Breast epithelium (tissue), 4 donors: ENCODE data around the gene C16orf78. TPM values are rescaled to one million over a fixed set of nuclear protein-coding genes. Genes with fewer than 3 reads are reported as not detected.

Experiments used
- DNase-seq, 2 donors: peaks; one replicate each; pipeline ENCODE4 v3.0.0-alpha.2; 2019; ENCODE audit warnings: low spot score in 2 of 2
- H3K27ac ChIP-seq, 2 donors: fragments of 200-600 bp; sonication (generic) in 1 of 2; one replicate each; pipeline ENCODE4 v1.5.1; 2016 to 2019; ENCODE audit warnings: mild to moderate bottlenecking in 1 of 2
- H3K27me3 ChIP-seq, 2 donors: fragments of 200-600 bp; sonication (generic) in 1 of 2; one replicate each; pipeline versions ENCODE4 v1.5.1 to v1.6.0; 2017 to 2019; ENCODE audit warnings: control low read depth in 1 of 2, mild to moderate bottlenecking in 1 of 2
- H3K36me3 ChIP-seq: fragments of 200-600 bp; one replicate; pipeline ENCODE4 v1.5.1; 2019
- H3K4me1 ChIP-seq, 2 donors: fragments of 200-600 bp; sonication (generic); one replicate each; pipeline ENCODE4 v1.5.1; 2016 to 2019; ENCODE audit warnings: control low read depth in 1 of 2
- H3K4me3 ChIP-seq, 3 donors: fragments of 200-600 bp; sonication (generic); 1 replicate in 2 of 3; 2 replicates in 1 of 3; pipeline ENCODE4 v1.5.1; 2016 to 2019; ENCODE audit warnings: mild to moderate bottlenecking in 3 of 3, moderate library complexity in 2 of 3
- H3K9me3 ChIP-seq, 2 donors: fragments of 200-600 bp; sonication (generic) in 1 of 2; one replicate each; pipeline ENCODE4 v1.5.1; 2016 to 2019; ENCODE audit warnings: control low read depth in 1 of 2
- POLR2A ChIP-seq: fragments of 450-650 bp; IDR thresholded peaks from one replicate; pipeline ENCODE4 v1.6.1; 2016; ENCODE audit warnings: antibody characterized with exemption, mild to moderate bottlenecking, moderate library complexity
- POLR2AphosphoS5 ChIP-seq, 3 donors: sonication (generic); formaldehyde crosslinking; IDR thresholded peaks; one replicate each; pipeline ENCODE4 v1.6.1; 2017; ENCODE audit warnings: antibody characterized with exemption in 3 of 3
- intact Hi-C: fragments of 100-400 bp; cut with DNase I; formaldehyde crosslinking; loops from one replicate; pipeline ENCODE4 v1.15.1; 2023; ENCODE audit warnings: low total_unique reads
- total RNA-seq, 3 donors: library from RNA; depleted of rRNA; stranded (reverse); fragments of >200 nt; gene quantifications; one replicate each; pipeline ENCODE4 v1.1.0, GENCODE V29; 2016
- TF ChIP-seq, protein P1 (sequence below), 3 donors: fragments of 450-650 bp; IDR thresholded peaks; one replicate each; pipeline ENCODE4 v1.5.1; 2016 to 2017; ENCODE audit warnings: antibody characterized with exemption in 3 of 3, mild to moderate bottlenecking in 3 of 3, moderate library complexity in 3 of 3

C16orf78 gene
- total RNA-seq, 3 donors from 2014 or later = not detected

- no peaks in the 10 kb centered on the region for H3K36me3 ChIP-seq
- no peak overlapping the region for H3K4me3 ChIP-seq
- no peaks in the 10 kb centered on the region for H3K27me3 ChIP-seq
- TF ChIP-seq POLR2A (no peak), POLR2AphosphoS5 (IDR thresholded peaks at IDR 0.05) (no peak)
- TF ChIP-seq, protein P1, sequence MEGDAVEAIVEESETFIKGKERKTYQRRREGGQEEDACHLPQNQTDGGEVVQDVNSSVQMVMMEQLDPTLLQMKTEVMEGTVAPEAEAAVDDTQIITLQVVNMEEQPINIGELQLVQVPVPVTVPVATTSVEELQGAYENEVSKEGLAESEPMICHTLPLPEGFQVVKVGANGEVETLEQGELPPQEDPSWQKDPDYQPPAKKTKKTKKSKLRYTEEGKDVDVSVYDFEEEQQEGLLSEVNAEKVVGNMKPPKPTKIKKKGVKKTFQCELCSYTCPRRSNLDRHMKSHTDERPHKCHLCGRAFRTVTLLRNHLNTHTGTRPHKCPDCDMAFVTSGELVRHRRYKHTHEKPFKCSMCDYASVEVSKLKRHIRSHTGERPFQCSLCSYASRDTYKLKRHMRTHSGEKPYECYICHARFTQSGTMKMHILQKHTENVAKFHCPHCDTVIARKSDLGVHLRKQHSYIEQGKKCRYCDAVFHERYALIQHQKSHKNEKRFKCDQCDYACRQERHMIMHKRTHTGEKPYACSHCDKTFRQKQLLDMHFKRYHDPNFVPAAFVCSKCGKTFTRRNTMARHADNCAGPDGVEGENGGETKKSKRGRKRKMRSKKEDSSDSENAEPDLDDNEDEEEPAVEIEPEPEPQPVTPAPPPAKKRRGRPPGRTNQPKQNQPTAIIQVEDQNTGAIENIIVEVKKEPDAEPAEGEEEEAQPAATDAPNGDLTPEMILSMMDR (IDR thresholded peaks at IDR 0.05) = no peak
- no peaks in the 10 kb centered on the region for H3K9me3 ChIP-seq
- H3K4me1 ChIP-seq = no peaks in the 10 kb centered on the region
- no peak for DNase-seq
- intact Hi-C loops = no loop called here
- H3K27ac ChIP-seq = no peak overlapping the region
Measured at GRCh38 chr16:49440156-49441065, 66.8 kb downstream of the C16orf78 start.

DNA sequence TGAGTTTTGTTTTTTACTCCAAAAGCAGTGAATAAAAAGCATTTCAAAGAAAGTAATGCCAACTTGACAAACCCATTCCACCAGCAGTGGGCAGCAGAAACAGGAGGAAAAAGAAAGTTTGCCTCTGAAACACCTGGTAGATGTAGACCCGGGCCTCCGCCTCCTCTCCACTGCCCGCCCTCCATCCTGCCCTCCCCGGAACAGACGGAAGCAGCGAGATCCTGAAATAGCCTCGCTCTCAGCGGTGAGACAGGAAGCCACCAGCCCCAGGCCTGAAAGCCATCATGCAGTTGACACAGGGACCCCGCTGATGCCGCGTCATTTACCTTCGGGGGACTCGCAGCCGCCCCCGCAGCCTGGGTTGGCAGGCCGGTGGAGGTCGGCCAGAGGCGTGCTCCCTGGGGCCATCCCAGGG is 67.8 kb downstream of the C16orf78 start:
- H3K4me3 ChIP-seq = peak overlapping the region in 2 of 3 donors; percentile 10 to 15
- H3K36me3 ChIP-seq = no peaks in the 10 kb centered on the region
- H3K27me3 ChIP-seq = no peaks in the 10 kb centered on the region
- TF ChIP-seq POLR2AphosphoS5 (IDR thresholded peaks at IDR 0.05) (no peak), POLR2A (no peak)
- TF ChIP-seq, protein P1 (IDR thresholded peaks at IDR 0.05) = no peak
- peak in 1 of 2 donors; percentile 47 for DNase-seq
- intact Hi-C loops = no loop called here
- H3K27ac ChIP-seq = peak overlapping the region in 1 of 2 donors; percentile 4
- H3K9me3 ChIP-seq = no peaks in the 10 kb centered on the region
- no peaks in the 10 kb centered on the region for H3K4me1 ChIP-seq

GRCh38 chr16:49442805-49443204 is 69.2 kb downstream of the C16orf78 start:
- Histone ChIP-seq H3K27me3 (no peaks in the 10 kb centered on the region), H3K27ac (no peak overlapping the region), H3K4me1 (no peaks in the 10 kb centered on the region), H3K36me3 (no peaks in the 10 kb centered on the region), H3K4me3 (no peak overlapping the region), H3K9me3 (no peaks in the 10 kb centered on the region)
- TF ChIP-seq, protein P1 (IDR thresholded peaks at IDR 0.05) = no peak
- TF ChIP-seq POLR2AphosphoS5 (IDR thresholded peaks at IDR 0.05) (no peak), POLR2A (no peak)
- intact Hi-C loops = no loop called here
- no peak for DNase-seq

- intact Hi-C loops = no loop called here
- Histone ChIP-seq H3K27ac (no peak overlapping the region), H3K27me3 (no peaks in the 10 kb centered on the region), H3K36me3 (no peaks in the 10 kb centered on the region), H3K9me3 (no peaks in the 10 kb centered on the region), H3K4me1 (no peaks in the 10 kb centered on the region), H3K4me3 (no peak overlapping the region)
- TF ChIP-seq POLR2AphosphoS5 (IDR thresholded peaks at IDR 0.05) (no peak), POLR2A (no peak)
- TF ChIP-seq, protein P1 (IDR thresholded peaks at IDR 0.05) = no peak
- DNase-seq = no peak
Measured at GRCh38 chr16:49443576-49443975, 70.0 kb downstream of the C16orf78 start.

- intact Hi-C loops = no loop called here
- H3K9me3 ChIP-seq = no peaks in the 10 kb centered on the region
- no peaks in the 10 kb centered on the region for H3K27me3 ChIP-seq
- no peaks in the 10 kb centered on the region for H3K4me1 ChIP-seq
- DNase-seq = no peak
- no peak overlapping the region for H3K27ac ChIP-seq
- TF ChIP-seq POLR2AphosphoS5 (IDR thresholded peaks at IDR 0.05) (no peak), POLR2A (no peak)
- TF ChIP-seq, protein P1 (IDR thresholded peaks at IDR 0.05) = no peak
- H3K4me3 ChIP-seq = no peak overlapping the region
- no peaks in the 10 kb centered on the region for H3K36me3 ChIP-seq
Measured at GRCh38 chr16:49446805-49447204, 73.2 kb downstream of the C16orf78 start.
